K562 (cell line): ENCODE measurements around the gene AGT. TPM values are rescaled to one million over a fixed set of nuclear protein-coding genes. Genes with fewer than 3 reads are reported as not detected.

Experiments
- ATAC-seq: fragments of 200-7000 bp; cut with Tn5 transposase; 3 replicates; pipeline ENCODE4 v1.9.1; 2020; ENCODE audit warnings: moderate library complexity
- BruUV-seq: library from RNA; stranded (reverse); fragments of 400-500 nt; replicated peaks from 2 replicates; lab custom pipeline; 2021; lab: Mats Ljungman, UMichigan
- CTCF ChIA-PET: fragments of 300-600 bp; formaldehyde crosslinking; extraction: SDS; loops from one replicate; lab custom pipeline; 2021; ENCODE audit warnings: low intra/inter-chr PET ratio; lab: Yijun Ruan, JAX
- POLR2A ChIA-PET: fragments of 300-600, 350-650 bp; sonication (Branson Sonifier 250); formaldehyde crosslinking; extraction: SDS; loops from one replicate; lab custom pipeline; 2021; ENCODE audit warnings: antibody characterized with exemption, inconsistent platforms; lab: Yijun Ruan, JAX
- DNase-seq, 4 experiments: peaks; one replicate each; pipeline versions ENCODE4 v3.0.0 to v3.0.0-alpha.2; 2011 to 2018; ENCODE audit warnings: low spot score in 3 of 4, mixed read lengths in 3 of 4; ENCODE audit errors: extremely low read depth in 1 of 4
- FAIRE-seq: peaks from 2 replicates; lab custom pipeline; 2011; peaks lifted over from hg19 to GRCh38; lab: Jason Lieb, UNC
- H2AFZ ChIP-seq: 2 replicates; pipeline ENCODE4 v1.6.0; 2011; ENCODE audit warnings: low read depth, low read length, control low read depth, inconsistent platforms
- H3K27ac ChIP-seq: fragments of 200-600 bp; 3 replicates; pipeline ENCODE4 v1.8.0; 2011; ENCODE audit warnings: low read depth, mild to moderate bottlenecking, control low read depth, inconsistent platforms, low read length, moderate library complexity, mixed read lengths; ENCODE audit errors: extremely low read depth
- H3K27me3 ChIP-seq, 2 experiments: fragments of 300-600 bp in 1 of 2; 2 replicates in 1 of 2; 3 replicates in 1 of 2; pipeline versions ENCODE4 v1.6.0 to v1.8.0; 2011; ENCODE audit warnings: inconsistent platforms in 2 of 2, low read length in 2 of 2, mild to moderate bottlenecking in 1 of 2, mixed read lengths in 1 of 2, moderate library complexity in 1 of 2; ENCODE audit not compliant: control insufficient read depth in 2 of 2, insufficient read depth in 2 of 2
- H3K36me3 ChIP-seq: fragments of 300-600 bp; 3 replicates; pipeline ENCODE4 v1.8.0; 2011; ENCODE audit warnings: mild to moderate bottlenecking, low read length, inconsistent platforms; ENCODE audit not compliant: control insufficient read depth, insufficient read depth
- H3K4me1 ChIP-seq, 2 experiments: fragments of 200-600 bp in 1 of 2; replicated peaks in 1 of 2; 2 replicates in 1 of 2; 3 replicates in 1 of 2; pipeline versions ENCODE4 v1.5.1 to v1.8.0; 2011; ENCODE audit warnings: inconsistent platforms in 2 of 2, low read length in 2 of 2, mild to moderate bottlenecking in 1 of 2, mixed read lengths in 1 of 2, moderate library complexity in 1 of 2; ENCODE audit not compliant: control insufficient read depth in 2 of 2, insufficient read depth in 2 of 2
- H3K4me2 ChIP-seq: 2 replicates; pipeline ENCODE4 v1.6.1; 2011; ENCODE audit warnings: low read length, control low read depth, inconsistent platforms, mixed read lengths; ENCODE audit not compliant: insufficient read depth
- H3K4me3 ChIP-seq: fragments of 200-600 bp; sonication (generic), shearing (Covaris generic); 2 replicates; pipeline ENCODE4 v1.5.1; 2016; ENCODE audit warnings: control low read depth, inconsistent platforms
- H3K79me2 ChIP-seq: fragments of 200-600 bp; 3 replicates; pipeline ENCODE4 v1.8.0; 2011; ENCODE audit warnings: low read length, inconsistent platforms; ENCODE audit not compliant: control insufficient read depth, insufficient read depth
- H3K9ac ChIP-seq, 2 experiments: 2 replicates each; pipeline versions ENCODE4 v1.6.0 to v1.6.1; 2011; ENCODE audit warnings: low read depth in 2 of 2, low read length in 2 of 2, control low read depth in 1 of 2, inconsistent platforms in 1 of 2, mild to moderate bottlenecking in 1 of 2, mixed read lengths in 1 of 2; ENCODE audit not compliant: insufficient read depth in 1 of 2
- H3K9me1 ChIP-seq: one replicate; pipeline ENCODE4 v1.6.0; 2011; ENCODE audit warnings: inconsistent platforms, mild to moderate bottlenecking, low read length, moderate library complexity; ENCODE audit not compliant: control insufficient read depth, insufficient read depth
- H3K9me3 ChIP-seq: replicated peaks from 2 replicates; pipeline ENCODE4 v1.5.1; 2011; ENCODE audit warnings: low read depth, low read length, inconsistent platforms; ENCODE audit not compliant: control insufficient read depth, insufficient read depth
- H4K20me1 ChIP-seq: replicated peaks from 2 replicates; pipeline ENCODE4 v1.6.1; 2011; ENCODE audit warnings: low read length, inconsistent platforms, mixed read lengths; ENCODE audit not compliant: control insufficient read depth, insufficient read depth
- HLTF ChIP-seq: fragments of 450-650 bp; IDR thresholded peaks from 2 replicates; pipeline ENCODE4 v1.6.1; 2016
- MCM3 ChIP-seq: fragments of 450-650 bp; IDR thresholded peaks from 2 replicates; pipeline ENCODE4 v1.6.1; 2016
- MXI1 ChIP-seq: IDR thresholded peaks from 2 replicates; pipeline ENCODE4 v1.6.1; 2011; ENCODE audit warnings: low read depth, mild to moderate bottlenecking, improper control_type of control experiment, low read length
- NCOA6 ChIP-seq: fragments of 450-650 bp; IDR thresholded peaks from 2 replicates; pipeline ENCODE4 v1.6.1; 2017; ENCODE audit warnings: mild to moderate bottlenecking
- NR3C1 ChIP-seq: sonication (generic); formaldehyde crosslinking; IDR thresholded peaks from 2 replicates; pipeline ENCODE4 v1.8.1; 2022; ENCODE audit warnings: missing genetic modification reagents
- ZC3H11A ChIP-seq: IDR thresholded peaks from 2 replicates; pipeline ENCODE4 v1.6.1; 2012; ENCODE audit warnings: low read depth, low read length, improper control_type of control experiment
- ZNF699 ChIP-seq: fragments of 250-450 bp; sonication (Bioruptor Pico); IDR thresholded peaks from 2 replicates; pipeline ENCODE4 v1.8.0; 2021; ENCODE audit warnings: mild to moderate bottlenecking, moderate library complexity; ENCODE audit not compliant: insufficient replicate concordance
- WGBS: fragments of 100-300 bp; shearing (Covaris generic); methylation state at CpG from one replicate; pipeline ENCODE4 v1.1.6; 2016; ENCODE audit warnings: low coverage, mixed read lengths; ENCODE audit not compliant: insufficient coverage; ENCODE audit errors: missing lambda C conversion rate; 5-methylcytosine and 5-hydroxymethylcytosine counted together
- in situ Hi-C: fragments of 300-500 bp; cut with MboI; formaldehyde crosslinking; loops from 4 replicates; pipeline ENCODE4 v1.15.0; 2018; ENCODE audit warnings: inconsistent platforms, mixed read lengths
- intact Hi-C: fragments of 100-400 bp; cut with micrococcal nuclease; formaldehyde crosslinking; loops from 2 replicates; pipeline ENCODE4 v1.14.2; 2022
- polyA plus RNA-seq, 8 experiments: library from polyadenylated mRNA; depleted of rRNA in 4 of 8; stranded (reverse) in 5 of 8; unstranded in 3 of 8; fragments of >200 nt; fragmentation: Nextera tagmentation in 2 of 8; fragmentation: Illumina TruSeq in 1 of 8; extraction: Ambion mirVana in 2 of 8; extraction: Trizol in 1 of 8; gene quantifications; 2 replicates each; pipeline versions ENCODE4 v1.2.1 to v1.2.3, GENCODE V29; 2011 to 2014; ENCODE audit warnings: inconsistent platforms in 1 of 8, missing spikeins in 1 of 8
- total RNA-seq, 7 experiments: library from RNA; depleted of rRNA in 6 of 7; stranded (reverse); fragments of >200 nt in 6 of 7; fragmentation: Illumina TruSeq in 2 of 7; extraction: Trizol in 2 of 7; gene quantifications; 2 replicates each; pipeline versions ENCODE4 v1.2.1 to v1.2.3, GENCODE V29; 2011 to 2021; ENCODE audit warnings: low replicate concordance in 1 of 7

The AGT gene
- total and polyA plus RNA-seq, 9 of the 15 experiments (the other 6 are each of a cell fraction or from before 2014, with no cell fraction given) = 0.40 TPM; not detected in 8

GRCh38 chr1:230710543-230710904 is 3.4 kb downstream of the AGT start:
- FAIRE-seq = no peak
- ChIA-PET CTCF (no interaction called here), POLR2A (interaction anchor here (1.4 kb wide), 1 partner anchor 56 kb away, joined by 4 read pairs; no protein-coding TSS in a partner anchor)
- Histone ChIP-seq H3K79me2 (no peaks in the 10 kb centered on the region), H4K20me1 (peaks cover 4% of the 10 kb centered on the region; the same call in 1 of the 2 replicates), H3K9me1 (no peaks in the 10 kb centered on the region), H3K4me1 (peaks cover 0 to 12% of the 10 kb centered on the region in 2 experiments; a peak in 2 of 5 replicates), H3K27me3 (peaks cover 57 to 91% of the 10 kb centered on the region in 2 experiments), H2AFZ (no peak overlapping the region), H3K9ac (no peak overlapping the region), H3K4me3 (no peak overlapping the region), H3K27ac (no peak overlapping the region), H3K9me3 (no peaks in the 10 kb centered on the region), H3K4me2 (no peak overlapping the region), H3K36me3 (no peaks in the 10 kb centered on the region)
- no peak for DNase-seq
- 19% methylated on average over 8 of the region's 8 CpGs for WGBS
- no peak for ATAC-seq
- TF ChIP-seq MXI1 = no peak
- TF ChIP-seq NCOA6 = no peak
- TF ChIP-seq ZNF699 (CRISPR knock-in tag) = no peak
- TF ChIP-seq MCM3 = no peak
- no peak for TF ChIP-seq HLTF
- TF ChIP-seq NR3C1 (CRISPR knock-in tag) = no peak
- no peak for TF ChIP-seq ZC3H11A
- intact Hi-C loops (no loop called here), in situ Hi-C loops (no loop called here)
- no TSS peak for BruUV-seq
